Stimulated activated naive CD8-positive, alpha-beta T cell treated with anti-CD3 and anti-CD28 coated beads, Interleukin-15, Interleukin-2, amounts not matched to agents 100 U/mL and 50 U/mL, for 24 hours (primary cell): ENCODE measurements around the gene USH2A.
A peak's percentile ranks its signal among the peaks of the same experiment; 100 is the strongest.

Experiments
- ATAC-seq: fragments of 150-1000 bp; cut with Tn5 transposase; one replicate; pipeline ENCODE4 v1.10.0; 2021
- DNase-seq: peaks from one replicate; pipeline ENCODE4 v3.0.0; 2021

USH2A gene

GRCh38 chr1:215710036-215710898 is 713.0 kb downstream of the USH2A start:
- ATAC-seq, result no peak

GRCh38 chr1:215704089-215704860 is 719.0 kb downstream of the USH2A start:
- DNase-seq (no peak), ATAC-seq (no peak)

More at GRCh38 chr1:215710036-215710898, 713.0 kb downstream of the USH2A start:
- peak; percentile 14 for DNase-seq

DNA sequence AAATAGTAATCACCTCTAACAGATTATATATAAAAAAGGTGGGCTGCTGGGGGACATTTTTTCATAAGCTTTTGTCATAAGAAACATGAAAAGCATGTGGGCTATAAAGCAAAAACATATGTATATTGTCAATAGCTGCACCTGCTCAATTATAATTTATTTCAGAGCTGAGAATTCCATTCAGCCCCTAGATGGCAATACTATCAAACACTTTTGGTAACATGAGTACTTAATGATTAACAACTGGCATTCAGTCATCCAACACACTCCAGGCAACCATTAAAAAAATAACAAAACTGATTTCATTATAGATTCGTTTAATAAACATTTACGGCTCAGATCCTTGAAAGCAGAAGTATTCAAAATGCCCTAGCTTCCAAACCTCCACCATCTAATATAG is 741.0 kb downstream of the USH2A start:
- DNase-seq, result no peak
- ATAC-seq, result no peak

DNA sequence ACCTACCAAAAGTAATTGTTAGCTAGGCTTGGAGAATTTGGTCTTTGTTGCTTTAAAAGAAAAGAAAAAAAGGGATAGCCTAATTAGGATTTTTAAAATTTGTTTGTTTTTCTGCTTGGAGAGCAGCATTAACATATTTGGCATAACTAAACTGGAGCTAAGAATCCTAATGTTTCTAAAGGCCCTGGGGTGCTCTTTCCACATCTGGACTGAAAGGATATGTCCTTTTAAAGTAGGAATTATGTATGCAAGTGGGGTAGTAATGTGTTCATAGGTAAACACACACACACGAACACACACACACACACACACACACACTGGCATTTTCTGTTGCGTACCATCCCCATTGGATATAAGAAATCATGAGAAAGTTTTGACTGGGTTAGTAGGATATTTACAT is 742.2 kb downstream of the USH2A start:
- no peak for DNase-seq
- no peak for ATAC-seq

DNA sequence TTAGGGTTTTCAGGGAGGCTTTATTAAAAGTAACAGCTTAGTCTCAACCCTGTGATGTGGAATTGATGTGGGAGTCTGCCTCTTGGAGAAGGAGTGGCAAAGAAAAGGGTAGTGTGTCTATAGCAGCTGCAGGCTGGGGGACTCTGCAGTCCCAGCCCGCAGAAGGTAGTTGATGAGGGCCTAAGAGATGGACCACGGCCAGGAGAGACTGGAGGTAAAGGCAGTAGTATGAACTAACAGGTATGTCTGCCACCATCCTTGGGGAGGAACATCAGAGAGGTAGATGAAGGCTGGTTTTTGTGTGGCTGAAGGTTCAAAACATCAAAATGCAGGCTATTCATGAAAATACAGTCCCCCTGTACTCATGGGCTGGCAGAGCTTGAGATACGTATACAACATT is 744.0 kb downstream of the USH2A start:
- DNase-seq (no peak), ATAC-seq (no peak)

DNA sequence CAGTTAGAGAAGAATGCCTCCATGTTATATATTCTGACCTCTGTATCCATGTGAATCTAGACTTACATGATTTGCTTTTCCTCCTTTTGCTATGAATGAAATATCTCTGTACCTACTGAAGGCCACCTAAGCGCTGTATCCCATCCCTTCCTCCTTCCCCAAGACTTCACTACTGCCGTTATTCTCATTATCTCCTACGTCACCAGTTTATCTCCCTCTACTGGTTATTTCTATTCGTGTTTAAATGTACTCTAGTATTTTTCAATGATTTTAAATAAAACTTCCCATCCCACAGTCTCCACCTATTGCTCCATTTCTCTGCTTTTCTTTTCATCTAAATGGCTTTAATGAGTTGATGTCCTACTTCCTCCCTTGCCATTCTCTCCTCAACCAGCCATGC is 746.1 kb downstream of the USH2A start:
- ATAC-seq (no peak), DNase-seq (no peak)

DNA sequence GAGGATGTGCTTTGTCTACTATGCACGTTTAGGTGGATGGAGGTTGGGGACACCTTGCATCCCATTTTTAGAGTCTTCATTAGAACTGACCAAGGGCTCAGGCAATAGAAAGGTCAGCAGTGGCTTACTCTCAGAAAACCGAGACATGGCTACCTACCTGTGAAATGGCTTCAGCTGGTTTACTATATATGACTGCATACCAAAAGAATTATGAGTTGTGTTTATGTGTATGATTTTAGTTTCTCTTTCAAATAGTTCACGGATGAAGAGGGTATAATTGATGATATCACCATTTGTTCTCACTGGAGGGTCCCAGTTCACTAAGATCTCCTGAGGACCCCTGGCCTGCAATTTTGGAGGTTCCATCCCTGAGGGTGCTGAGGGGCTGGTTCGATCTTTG is 749.3 kb downstream of the USH2A start:
- ATAC-seq (no peak), DNase-seq (no peak)

DNA sequence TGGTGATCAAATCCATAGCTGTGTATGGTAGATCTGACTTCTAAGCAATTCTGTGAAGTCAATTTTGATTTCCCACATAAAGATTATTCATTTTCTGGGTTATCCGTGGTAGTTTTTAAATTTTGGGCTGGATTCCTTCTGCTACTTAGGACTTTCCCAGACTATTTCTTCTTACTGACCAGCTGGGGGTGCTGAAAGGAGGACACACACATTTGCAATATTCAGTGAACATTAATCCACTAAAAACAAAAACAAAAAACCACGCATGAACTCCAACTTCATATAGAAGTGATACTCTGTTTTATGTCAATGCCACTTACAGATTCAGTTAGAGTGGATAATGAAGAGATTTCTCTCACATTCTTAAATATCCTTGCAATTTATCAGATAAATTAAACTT is 750.8 kb downstream of the USH2A start:
- no peak for ATAC-seq

GRCh38 chr1:215669806-215670491 is 753.3 kb downstream of the USH2A start:
- DNase-seq (no peak), ATAC-seq (no peak)

More for the DNA sequence above, 750.8 kb downstream of the USH2A start:
- no peak for DNase-seq

DNA sequence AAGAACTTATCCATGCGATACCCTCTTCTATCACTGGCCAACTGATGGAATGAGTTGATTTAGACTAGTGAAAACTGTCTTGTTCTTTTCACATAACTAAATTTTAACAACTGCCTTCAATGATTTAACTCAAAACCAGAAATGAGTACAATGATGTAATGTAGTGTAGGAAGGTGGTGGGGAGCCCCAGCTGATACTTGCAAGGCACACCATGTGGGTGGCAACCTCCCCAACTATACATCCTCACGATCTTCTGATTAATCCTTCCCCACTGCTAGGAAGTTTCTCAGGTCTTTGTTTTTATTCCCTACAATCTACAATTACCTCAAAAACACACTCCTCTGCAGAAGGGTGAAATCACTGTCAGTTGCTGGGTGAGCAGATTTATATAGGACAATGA is 755.5 kb downstream of the USH2A start:
- ATAC-seq (no peak), DNase-seq (no peak)

DNA sequence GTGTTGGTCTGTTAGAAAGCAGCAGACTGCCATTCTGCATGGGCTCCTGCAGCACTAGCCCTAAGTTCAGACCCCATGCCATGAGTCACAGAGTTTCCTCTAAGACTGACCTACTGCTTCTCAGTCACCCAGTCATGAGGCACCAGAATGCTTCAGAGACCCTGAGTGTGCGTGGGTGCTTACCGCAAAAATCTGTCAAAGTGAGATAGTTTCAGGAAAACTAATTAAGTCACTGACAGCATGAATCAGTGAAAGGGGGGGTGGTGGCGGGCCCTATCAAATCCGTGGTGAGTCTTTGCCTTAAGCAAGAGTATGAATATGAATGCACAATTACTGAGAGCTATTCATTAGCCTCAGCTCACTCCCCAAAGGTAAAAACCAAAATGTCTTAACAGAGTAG is 758.0 kb downstream of the USH2A start:
- DNase-seq (no peak), ATAC-seq (peak; percentile 59)

DNA sequence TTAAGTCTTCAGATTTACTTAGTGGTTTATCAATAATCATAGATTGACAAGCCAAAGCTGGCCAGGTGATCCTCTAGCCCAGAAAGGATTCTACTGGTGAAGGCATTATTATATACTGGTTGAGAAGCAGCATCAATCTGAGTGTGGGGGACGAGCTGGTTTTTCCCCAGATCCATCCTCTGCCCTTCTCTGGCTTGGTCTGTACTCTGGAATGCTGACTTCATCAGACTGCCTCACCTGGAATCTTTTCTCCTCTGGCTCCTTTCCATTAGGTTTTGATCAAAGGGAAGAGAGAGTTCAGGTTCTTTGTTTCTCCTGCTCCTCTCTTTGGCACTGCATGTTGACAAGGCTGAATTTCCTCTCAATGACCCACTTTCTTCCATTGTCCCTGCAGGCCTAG is 762.2 kb downstream of the USH2A start:
- ATAC-seq (no peak), DNase-seq (no peak)

DNA sequence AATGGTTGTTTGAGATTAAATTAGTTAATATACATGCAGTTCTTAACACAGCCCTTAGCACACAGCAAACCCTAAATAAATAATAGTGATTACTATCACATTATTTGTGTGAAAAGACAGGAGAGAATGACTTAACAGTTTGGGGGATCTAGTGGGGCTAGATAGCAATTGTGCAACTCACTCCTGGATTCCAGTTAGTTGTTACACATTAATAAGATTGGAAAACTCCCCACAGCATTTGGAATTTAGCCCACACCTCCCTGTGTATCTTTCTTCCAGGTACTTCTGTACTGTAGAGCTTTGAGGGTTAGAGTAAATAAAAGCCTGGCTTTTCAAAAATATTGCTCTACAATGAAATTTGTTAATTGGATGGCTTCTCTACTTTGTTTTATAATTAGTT is 763.0 kb downstream of the USH2A start:
- DNase-seq (no peak), ATAC-seq (no peak)

- DNase-seq (no peak), ATAC-seq (no peak)
Observed at GRCh38 chr1:215657047-215657446, 766.2 kb downstream of the USH2A start.

DNA sequence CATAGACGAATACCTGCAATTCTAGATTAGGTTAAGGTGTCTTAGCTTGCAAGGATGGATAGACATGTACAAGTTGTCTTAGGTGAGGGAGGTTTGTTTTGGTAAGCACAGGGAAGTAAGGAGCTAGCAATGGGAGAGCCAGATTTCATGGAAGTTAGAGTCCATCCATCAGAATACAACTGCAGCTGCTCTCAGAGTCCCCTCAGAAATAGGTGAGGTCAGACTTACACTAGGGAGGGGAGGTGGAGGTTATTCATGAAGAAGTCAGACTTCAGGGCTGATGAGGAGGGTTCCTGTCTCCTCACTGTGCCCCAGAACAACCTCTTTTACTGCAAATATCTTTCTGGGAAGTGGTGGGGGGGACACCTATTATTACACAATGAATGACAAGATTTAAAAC is 770.9 kb downstream of the USH2A start:
- ATAC-seq, result no peak
- DNase-seq, result no peak

DNA sequence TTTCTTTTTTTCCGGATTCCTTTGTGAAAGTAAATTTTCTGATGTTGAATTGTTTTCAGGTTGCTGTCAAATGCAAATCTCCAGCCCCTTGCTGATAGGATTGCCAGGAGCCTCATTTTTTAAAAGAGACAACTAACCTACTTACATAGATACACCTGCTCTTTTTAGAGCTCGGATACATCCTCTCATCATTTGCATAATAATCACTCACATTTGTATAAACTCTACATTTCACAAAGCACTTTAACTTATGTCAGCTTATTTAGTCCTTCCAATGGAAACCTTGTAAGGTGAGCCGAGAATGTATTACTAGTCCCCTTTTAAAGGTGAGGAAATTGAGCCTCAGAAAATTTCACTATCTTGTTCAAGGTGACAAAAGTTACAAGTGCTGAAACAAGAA is 771.4 kb downstream of the USH2A start:
- no peak for ATAC-seq
- no peak for DNase-seq

DNA sequence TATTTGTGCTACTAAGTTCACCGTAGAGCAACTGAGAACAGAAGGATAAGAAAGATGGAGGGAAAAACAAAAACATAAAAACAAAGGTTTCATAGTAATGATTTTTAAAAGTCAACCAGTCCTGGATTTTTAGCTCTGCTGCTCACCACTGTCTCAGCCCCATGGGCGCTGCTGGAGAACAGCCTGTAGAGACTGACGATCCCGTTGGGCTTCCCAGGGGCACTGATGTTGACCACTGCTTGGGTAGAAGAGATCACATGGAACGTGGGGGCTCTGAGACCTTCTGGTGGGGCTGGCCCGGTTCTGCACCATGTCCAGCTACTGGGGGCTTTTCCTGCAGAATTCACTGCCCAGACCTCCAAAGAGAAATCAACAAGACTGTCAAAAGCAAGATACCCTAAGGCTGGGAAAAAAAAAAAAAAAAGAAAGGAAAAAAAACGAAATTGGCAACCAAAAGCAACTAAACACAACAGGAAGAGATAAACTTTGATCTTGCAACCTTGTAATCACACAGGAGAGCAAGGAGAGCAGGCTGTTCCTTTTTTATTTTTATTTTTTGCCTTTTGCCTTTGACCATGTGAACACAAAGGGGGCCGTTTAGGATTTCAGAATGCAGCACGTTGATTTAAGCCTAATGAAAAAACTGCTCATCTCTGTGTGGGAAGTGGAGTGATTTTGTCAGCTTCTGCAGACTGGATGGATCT is 772.6 kb downstream of the USH2A start:
- ATAC-seq (no peak), DNase-seq (no peak)

DNA sequence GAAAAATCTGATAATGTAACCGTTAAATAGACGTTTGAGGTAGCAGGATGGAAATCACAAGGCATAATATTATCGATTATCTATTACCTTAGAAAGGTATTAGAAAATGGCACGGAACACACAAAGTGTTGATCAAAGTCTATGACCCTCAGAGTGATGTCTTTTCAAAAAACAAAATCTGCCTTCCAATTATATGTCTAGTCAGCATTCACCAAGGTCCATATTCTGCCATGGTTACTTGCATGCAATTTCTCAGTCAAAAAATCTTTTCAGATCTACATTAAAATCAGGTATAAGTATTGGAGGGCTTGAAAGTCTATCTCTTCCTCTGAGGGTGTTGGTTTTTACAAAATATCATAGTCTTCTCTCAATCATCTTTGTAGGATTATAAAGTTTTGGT is 774.3 kb downstream of the USH2A start:
- DNase-seq (no peak), ATAC-seq (no peak)

DNA sequence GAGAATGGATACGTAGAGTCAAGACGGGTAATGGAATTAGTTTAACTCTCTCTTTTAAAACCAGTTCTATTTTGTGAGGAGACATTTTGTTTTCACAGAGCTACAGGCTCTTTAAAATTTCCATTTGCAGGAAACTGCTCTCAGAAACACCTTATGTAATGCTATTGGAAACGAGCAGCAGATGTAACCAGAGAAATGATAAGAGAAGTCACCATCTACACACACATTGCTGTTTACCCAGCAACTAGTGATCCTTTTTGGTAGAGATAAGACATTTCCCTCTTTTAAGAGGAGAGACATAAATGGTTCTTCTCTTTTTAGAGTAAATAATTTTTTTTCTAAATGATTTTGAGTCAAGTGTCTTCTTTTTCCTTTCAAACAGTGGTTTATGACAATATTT is 775.5 kb downstream of the USH2A start:
- no peak for ATAC-seq
- DNase-seq, result no peak

GRCh38 chr1:215645861-215646260 is 777.4 kb downstream of the USH2A start:
- no peak for DNase-seq
- ATAC-seq, result no peak

GRCh38 chr1:215645182-215645581 is 778.1 kb downstream of the USH2A start:
- no peak for ATAC-seq
- no peak for DNase-seq

DNA sequence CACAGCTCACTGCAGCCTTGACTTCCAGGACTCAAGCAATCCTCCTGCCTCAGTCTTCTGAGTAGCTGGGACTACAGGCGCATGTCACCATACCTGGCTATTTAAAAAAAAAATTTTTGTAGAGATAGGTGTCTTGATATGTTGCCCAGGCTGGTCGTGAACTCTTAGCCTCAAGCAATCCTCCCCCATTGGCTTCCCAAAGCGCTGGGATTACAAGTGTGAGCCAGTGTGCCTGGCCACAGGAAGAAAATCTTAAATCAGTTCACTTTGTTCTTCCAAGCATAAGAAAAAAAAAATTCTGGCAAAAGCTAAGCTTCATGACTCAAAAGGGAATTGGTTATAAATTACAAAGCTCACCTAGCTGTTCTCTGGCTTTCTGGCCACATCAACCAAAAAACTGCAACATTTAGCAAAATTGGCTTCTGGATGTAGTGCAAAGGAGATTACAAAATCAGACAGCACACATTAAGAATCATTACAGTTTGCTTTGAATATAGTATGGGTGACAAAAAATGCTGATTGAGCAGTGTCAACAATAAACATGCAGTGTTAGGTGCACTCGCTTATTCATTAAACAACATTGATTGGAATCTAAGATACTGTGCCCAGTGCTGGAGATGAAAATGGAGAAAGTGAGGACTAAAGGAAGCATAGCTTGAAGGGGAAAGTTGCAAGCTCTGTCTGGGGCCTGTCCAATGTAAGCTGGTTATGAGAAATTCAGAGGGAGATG is 779.5 kb downstream of the USH2A start:
- DNase-seq (no peak), ATAC-seq (no peak)
